Fibroblast of skin of left biceps (primary cell): ENCODE results near the gene BEAN1.

Source experiments
- DNase-seq, 2 experiments: peaks; one replicate each; pipeline ENCODE4 v3.0.0-alpha.2; 2013; ENCODE audit warnings: low read depth in 2 of 2

The BEAN1 gene

DNA sequence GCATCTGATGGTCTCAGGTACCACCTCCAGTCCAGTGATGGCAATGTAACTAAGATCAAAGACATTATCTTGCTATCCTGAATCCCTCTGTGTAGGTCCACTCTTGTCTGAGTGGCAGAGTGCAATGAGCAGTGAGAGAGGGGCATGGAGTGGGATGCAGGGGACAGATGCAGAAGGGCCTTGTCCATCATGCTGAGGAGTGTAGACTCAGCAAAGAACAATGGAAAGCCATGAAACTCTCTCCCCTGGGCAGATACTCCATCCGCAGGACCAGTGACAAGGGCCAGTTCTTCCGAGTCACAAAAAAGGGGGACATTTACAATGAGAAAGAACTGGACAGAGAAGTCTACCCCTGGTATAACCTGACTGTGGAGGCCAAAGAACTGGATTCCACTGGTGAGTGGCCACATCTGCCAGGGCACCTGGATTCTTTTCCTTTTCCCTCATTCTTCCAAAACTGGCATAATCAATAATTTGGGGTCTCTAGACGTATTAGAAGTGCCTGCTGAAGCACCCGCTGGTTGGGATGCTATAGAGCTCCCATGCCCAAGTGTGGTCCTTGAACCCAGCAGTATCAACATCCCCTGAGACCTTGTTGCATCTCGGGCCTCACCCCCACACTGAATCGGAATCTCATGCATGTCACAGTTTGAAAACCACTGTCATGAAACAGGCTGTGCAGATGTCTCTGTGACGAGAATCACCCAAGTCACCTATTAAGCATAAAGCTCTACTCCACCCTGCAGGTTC lies 31.1 kb upstream of the BEAN1 start:
- no peak for DNase-seq

DNA sequence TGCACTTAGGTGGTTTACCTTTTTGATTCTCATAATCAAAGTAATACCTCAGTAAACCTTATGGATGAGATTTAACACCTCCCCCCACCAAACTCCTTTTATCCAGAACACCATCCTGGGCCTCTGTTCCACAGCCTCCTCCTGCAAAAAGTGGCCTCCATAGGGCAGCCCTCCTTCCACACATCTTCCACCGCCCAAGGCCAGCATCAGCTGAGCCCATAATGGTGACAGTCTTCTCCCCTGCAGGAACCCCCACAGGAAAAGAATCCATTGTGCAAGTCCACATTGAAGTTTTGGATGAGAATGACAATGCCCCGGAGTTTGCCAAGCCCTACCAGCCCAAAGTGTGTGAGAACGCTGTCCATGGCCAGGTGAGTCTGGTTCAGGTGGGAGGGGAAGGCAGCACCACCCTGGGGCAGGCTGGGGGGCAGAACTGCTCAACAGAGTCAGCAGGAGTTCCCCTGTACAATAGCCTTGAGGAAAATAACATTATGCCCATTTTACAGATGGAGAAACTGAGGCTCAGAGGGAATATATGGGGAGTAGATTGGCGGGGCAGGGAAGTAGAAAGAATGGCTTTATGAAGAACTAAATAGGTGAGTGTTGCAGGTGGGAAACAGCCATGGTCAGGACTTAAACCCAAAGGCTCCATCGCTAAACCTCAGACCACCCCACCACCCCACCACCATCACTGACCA lies 29.2 kb upstream of the BEAN1 start:
- no peak for DNase-seq

DNA sequence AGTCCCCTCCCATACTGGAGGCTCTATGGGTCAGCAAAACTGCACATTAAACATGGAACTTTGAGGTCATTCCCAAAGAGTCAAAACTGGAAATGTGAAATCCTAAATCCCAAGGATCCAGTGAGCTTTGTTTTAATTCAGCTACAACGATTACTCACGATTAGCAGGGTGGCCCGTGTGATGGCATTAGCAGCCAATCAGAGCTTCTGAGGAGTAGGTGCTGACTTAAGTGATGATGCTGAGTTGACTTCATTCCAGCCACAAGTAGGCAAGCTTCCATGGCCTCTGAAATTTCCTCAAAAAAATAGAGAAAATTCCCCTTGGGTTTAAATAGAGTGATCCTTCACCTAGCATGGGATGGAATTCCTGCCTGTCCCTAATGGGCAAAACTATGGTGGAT lies 28.1 kb upstream of the BEAN1 start:
- no peak for DNase-seq

DNA sequence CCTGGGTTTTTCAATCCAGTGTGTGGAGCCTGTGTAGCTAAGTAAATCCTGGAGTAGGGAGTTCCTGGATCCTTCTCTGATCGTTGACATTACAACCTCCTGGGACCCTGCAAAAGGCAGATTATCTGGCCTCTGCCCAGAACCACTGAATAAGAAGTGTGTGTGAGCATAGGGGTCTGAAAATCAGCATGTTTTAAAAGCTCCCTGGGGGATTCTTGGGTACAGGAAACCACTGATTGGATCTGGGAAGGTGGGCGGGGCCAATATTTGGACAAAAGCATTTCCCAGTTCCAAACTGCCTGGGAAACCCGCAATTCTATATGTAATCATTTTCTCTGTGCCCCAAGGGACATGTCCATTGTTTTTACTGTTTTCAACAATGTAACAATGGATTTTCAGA lies 27.2 kb upstream of the BEAN1 start:
- no peak for DNase-seq

DNA sequence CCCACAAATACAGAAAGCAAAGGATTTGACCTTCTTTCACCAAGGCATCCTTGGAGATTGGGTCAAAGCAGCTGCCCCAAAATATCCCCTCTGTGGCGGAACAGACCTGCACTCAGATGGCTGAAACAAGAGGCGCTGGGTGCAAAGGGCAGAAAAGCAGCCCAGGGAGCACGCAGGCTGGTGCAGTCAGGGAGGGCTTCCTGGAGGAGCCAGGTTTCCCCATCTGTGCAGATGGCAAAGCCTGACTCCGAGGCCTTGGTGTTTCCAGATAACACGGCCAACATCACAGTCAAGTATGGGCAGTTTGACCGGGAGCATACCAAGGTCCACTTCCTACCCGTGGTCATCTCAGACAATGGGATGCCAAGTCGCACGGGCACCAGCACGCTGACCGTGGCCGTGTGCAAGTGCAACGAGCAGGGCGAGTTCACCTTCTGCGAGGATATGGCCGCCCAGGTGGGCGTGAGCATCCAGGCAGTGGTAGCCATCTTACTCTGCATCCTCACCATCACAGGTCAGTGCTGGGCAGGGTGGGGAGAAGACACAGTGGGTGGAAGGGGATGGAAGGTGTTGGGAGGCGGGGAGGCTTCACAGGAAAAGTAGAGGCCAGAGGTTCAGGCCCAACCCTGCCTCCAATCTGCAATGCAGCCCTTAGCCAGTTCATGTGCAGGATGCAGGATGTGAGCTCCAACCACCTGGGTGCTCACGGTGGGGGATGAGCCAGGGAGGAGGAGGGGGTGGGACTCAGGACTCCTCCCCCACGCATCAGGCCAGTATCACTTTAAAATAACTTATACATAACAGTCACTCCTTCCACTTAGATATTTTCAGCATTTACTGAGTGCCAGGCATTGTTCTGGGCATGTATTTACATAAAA lies 26.4 kb upstream of the BEAN1 start:
- DNase-seq, result no peak

DNA sequence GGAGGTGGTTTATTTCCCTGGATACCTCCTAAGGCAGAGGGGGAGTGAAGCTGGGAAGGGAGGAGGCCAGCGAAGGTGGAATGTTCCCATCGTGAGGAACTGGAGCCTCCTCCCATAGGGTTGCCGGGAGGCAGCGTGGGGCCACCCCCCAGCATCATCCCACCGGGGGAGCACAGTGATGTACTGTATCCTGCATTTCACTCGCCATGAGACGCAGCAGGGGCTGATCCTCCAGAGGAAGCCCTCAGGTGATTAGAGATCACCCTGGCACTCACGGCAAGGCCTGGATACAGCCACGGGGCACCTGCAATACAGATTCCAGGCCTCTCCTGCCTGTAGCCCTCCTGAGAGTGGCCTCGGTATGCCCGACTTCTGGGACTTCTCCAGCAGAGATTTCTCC lies 25.5 kb upstream of the BEAN1 start:
- no peak for DNase-seq

DNA sequence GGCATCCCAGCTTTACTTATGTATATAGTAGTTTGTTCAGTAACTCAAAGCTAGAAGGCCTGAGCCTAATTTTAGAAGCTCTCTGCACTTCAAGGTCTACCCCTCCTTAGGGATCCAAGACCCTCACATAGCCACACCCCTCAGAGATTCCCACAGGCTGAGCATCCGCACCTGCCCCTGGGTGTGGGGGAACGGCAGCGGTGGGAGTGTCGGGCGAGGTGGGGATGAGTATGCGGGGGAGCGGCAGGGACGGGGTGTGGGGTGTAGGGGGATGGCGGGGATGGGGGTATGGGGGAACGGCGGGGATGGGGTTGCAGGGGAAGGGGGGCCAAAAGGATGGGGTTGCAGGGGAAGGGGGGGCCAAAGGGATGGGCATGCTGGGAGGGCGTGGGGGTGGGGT lies 24.9 kb upstream of the BEAN1 start:
- no peak for DNase-seq

DNA sequence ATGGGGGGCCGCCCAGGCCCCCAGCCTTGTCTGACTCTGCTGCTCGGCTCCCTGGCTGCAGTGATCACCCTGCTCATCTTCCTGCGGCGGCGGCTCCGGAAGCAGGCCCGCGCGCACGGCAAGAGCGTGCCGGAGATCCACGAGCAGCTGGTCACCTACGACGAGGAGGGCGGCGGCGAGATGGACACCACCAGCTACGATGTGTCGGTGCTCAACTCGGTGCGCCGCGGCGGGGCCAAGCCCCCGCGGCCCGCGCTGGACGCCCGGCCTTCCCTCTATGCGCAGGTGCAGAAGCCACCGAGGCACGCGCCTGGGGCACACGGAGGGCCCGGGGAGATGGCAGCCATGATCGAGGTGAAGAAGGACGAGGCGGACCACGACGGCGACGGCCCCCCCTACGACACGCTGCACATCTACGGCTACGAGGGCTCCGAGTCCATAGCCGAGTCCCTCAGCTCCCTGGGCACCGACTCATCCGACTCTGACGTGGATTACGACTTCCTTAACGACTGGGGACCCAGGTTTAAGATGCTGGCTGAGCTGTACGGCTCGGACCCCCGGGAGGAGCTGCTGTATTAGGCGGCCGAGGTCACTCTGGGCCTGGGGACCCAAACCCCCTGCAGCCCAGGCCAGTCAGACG lies 24.4 kb upstream of the BEAN1 start:
- no peak for DNase-seq

DNA sequence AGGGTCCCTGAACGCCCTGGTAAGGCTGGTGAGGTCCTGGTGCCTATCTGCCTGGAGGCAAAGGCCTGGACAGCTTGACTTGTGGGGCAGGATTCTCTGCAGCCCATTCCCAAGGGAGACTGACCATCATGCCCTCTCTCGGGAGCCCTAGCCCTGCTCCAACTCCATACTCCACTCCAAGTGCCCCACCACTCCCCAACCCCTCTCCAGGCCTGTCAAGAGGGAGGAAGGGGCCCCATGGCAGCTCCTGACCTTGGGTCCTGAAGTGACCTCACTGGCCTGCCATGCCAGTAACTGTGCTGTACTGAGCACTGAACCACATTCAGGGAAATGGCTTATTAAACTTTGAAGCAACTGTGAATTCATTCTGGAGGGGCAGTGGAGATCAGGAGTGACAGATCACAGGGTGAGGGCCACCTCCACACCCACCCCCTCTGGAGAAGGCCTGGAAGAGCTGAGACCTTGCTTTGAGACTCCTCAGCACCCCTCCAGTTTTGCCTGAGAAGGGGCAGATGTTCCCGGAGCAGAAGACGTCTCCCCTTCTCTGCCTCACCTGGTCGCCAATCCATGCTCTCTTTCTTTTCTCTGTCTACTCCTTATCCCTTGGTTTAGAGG lies 23.5 kb upstream of the BEAN1 start:
- no peak for DNase-seq

DNA sequence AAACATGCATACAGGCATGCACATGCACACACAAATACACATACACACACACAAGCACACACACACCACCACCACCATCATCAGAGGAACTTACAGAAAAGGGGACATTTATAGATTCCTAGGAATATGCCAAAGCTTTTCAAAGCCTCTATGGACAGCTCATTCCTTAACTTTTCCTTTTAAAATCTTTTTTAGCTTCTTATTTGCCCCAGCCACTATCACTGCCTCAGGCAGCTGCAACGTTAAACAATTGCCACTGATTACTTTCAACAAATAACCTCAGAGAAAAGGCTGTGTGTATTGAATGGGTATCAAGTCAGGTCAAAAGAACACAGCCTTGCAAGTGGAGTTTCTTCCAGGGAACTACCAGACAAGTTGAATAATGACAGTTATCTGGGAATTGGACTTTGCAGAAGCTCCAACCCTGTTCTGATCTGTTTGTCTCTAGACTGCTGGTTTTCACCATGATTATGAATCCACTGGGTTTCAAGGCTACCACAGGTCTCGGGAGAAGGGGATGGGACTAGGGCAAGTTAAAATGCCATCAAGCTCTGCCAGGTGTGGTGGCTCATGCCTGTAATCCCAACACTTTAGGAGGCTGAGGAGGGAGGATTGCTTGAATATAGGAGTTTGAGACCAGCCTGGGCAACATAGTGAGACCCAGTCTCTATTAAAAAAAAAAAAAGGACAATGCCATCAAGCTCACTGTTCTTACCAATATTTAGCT lies 21.9 kb upstream of the BEAN1 start:
- no peak for DNase-seq

DNA sequence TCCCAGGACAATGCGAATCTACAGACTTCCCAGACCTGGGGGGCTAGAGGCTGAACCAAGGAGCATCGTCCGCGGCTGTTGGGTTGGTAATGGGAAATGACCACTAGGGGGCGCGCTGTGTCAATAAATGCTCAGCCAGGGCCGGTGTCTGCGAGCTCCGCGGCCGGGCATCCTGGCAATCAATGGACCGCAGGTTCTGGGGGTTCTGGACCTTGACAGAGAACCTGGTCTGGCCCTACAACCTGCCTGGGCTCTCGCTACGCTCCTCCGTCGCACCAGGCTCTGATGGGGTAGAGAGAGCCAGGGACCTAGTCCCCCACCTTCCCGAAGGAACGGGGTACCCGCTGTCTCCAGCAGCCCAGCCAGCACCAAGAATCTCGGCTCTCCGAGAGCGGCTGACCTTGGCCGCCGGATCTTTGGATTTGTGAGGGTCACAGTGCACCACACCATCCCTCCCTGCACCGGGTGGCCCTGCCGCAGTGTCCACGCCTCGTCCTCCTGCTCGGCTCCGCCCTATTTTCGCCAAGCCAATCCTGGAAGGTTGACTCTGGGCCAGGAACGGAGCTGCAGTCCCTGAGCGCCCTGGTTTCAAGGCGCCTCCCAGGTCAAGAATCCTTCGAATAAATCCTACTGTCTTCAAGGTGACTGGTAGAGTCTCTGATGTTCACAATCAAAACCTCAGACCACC lies 20.4 kb upstream of the BEAN1 start:
- no peak for DNase-seq

DNA sequence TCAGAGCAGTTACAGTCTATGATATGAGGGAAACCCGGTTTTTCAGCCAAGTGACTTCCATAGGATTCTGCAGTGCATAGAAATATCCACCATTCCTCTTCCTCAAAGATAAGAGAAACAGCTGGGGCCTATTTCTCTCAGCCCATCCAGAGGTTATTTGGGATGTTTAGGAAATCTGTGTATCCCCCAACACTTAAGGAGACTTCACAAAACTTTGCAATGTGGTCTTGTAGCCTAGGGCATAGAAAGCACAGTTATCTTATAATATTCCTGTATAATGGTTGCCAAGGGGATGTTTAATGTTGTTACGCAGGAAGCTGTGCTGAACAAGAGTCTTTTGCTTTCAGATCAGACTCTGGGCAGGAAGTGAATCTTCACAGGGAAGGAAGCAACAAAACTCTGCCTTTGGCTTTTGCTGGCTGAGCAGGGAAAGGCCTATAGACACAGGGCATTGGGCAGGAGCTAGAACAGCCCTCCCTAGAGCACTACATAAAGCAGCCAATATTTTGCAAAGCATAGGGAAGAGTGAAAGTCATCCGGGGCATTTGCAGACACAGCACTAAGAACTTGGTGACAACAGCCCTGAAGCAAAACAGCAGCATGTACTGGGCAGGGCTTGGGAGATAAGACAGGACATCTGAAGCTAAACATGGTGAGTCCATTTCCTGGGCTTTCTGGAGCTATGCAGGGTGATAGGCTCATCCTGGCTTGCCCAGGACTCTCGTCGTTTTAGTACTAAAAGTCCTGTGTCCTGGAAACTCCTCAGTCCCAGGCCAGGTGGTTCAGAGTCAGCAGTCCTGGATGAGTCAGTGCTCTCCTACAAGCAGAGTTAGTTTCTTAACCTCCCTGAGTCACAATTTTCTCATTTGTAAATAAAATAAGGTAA lies 18.7 kb upstream of the BEAN1 start:
- DNase-seq, result no peak

DNA sequence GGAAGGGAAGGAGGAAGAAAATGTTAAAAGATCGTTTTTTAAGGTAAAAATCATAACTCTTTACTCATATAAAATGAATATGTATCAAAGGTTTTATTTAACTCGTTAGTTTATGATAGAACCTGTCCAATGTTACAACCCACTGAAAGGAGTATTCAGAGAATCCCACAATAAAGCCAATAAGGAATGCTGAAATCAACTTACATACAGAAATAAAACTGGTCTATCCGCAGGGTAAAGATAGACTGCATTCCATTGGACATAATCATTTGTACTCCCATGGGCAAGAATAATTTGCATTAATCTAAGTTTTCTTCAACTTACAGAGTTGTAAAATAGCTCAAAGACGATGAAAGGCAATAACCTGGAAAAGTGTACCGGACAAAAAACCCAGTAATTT lies 17.9 kb upstream of the BEAN1 start:
- DNase-seq, result peak; percentile 47

DNA sequence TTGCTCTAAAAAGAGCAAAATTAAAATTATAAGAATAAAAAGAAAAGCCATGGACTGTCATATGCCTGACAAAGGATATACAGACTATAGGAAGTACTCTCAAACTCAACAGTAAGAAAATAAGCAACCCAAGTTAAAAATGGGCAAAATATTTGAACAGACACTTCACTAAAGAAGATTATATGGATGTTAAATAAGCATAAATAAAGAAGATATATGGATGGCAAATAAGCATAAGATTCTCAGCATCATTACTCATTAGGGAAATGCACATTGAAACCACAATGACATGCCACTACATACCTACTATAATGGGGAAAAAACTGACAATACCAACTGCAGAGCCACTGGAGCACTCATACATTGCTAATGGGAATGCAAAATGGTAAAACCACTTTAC lies 14.9 kb upstream of the BEAN1 start:
- no peak for DNase-seq

DNA sequence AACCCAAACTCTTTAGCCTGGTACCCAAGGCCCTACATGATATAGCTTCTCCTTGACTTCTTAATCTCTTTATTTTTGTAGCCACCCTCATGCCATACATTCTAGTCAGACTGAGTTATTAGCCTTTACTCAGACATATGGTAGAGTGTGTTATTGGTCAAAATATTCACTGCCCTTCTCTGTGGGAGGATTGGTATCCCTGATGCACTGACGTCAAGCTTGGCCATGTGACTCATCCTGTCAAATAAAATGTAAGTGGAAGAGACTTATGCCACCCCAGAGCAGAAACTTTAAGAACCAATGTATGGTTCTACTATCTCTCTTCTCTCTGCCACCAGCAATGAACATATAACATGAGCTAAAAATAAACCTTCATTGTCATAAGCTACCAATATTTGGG lies 12.2 kb upstream of the BEAN1 start:
- no peak for DNase-seq

DNA sequence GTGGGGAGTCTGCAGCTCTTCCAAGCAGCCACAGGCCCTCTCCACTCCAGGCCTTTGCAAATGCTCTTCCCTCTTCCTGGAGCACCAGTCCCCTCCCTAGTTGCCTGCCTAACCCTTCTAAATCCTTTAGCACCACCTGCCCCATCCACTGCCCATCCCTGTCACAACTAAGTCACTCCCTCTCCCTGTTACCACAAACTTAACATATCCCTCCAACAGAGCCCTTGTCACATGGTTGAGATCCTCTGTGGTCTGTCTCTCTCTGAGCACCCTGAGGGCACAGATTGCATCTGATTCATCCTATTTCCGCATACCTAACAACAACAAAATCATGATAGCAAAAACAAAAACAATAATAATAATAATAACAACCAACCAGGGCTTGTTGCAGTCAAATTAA lies 11.0 kb upstream of the BEAN1 start:
- DNase-seq, result no peak

DNA sequence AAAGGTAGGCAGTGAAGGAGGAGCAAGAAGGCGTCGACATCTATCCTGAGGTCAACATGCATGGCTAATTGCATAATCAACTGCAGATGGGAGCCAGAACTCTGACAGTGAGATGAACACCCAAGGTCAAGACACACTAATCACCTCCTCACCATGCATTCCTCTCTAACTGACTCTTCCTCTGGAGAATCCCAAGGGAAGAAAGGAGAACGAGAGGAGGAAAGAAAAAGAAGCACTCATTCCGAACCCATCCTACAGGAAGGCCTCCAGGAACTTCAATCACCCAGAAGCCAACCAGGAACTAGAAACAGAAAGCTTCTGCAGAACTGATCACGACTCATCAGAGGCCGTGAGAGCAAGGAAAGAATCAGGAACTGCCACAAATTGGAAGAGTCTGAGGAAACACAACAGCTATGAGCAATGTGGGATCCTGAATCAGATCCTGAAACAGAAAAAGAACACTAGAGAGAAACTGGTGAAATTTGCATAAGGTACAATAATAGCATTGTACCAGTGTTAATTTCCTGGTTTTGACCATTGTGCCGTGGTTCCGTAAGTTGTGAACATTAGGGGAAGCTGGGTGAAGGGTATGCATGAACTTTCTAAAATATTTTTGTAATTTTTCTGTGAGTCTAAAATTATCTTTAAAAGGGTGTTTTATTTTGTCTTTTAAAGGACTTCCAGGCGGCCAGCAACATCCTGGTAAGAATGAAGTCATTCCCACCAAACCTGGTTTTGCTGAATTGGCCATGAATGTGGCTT lies 10.0 kb upstream of the BEAN1 start:
- peak; percentile 49 to 57 for DNase-seq

DNA sequence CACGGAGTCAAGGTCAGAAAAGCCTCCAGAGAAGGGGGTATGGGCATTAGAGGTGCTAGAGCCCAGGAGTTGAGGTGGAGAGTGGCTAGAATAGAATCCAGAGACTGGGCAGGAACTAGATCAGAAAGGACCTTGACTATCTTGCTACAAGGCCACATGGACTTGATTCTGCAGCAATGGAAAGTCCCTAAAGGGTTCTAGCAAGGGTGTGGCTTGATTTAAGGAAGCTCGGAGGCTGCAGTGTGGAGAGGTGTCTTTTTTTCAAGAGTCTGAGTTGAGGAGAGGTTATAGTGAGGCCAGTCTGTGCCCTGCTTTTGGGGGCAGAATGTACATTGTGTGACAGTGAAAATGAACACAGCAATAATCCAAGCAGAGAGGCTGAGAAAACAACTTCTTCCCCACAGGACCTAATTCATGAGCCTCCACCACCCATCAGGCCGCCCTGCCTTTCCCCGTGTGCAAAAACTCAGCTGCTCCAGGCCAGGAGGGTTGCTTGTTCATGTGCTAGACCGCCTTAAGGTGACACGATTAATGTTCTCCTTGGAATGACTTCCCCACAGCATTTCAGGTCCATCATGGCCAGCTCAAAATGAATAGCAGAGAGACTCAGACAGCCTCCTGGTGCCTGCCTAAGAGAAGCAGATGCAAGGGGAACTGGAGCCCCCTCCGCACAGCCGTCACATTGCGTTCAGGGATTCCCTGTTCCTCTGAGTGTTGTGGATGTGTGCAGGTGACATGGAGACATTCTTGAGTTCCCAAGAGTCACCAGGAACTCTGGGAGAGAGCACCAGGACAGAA lies 8.7 kb upstream of the BEAN1 start:
- no peak for DNase-seq
